Kidney epithelial cell (primary cell): ENCODE results near the gene CHST11. TPM values are rescaled to one million over a fixed set of nuclear protein-coding genes. Genes with fewer than 3 reads are reported as not detected.

Experiments used
- DNase-seq: peaks from one replicate; pipeline ENCODE4 v3.0.0-alpha.2; 2010; ENCODE audit warnings: low read depth
- H3K27me3 ChIP-seq: 2 replicates; pipeline ENCODE4 v1.6.0; 2011; ENCODE audit warnings: low read length; ENCODE audit not compliant: control insufficient read depth, insufficient read depth
- H3K36me3 ChIP-seq: 2 replicates; pipeline ENCODE4 v1.5.1; 2011; ENCODE audit warnings: low read length; ENCODE audit not compliant: control insufficient read depth, insufficient read depth
- H3K4me3 ChIP-seq: 2 replicates; pipeline ENCODE4 v1.5.1; 2011; ENCODE audit warnings: low read depth, mild to moderate bottlenecking, control low read depth, low read length
- total RNA-seq: library from RNA; depleted of rRNA; stranded (reverse); fragments of >200 nt; gene quantifications from 2 replicates; pipeline ENCODE4 v1.2.3, GENCODE V29; 2015
- TF ChIP-seq, protein P1 (sequence below): IDR thresholded peaks from 2 replicates; pipeline ENCODE4 v1.5.1; 2011; ENCODE audit warnings: mild to moderate bottlenecking, moderate library complexity, low read length, control low read depth, inconsistent platforms; ENCODE audit not compliant: insufficient read depth, poor library complexity, severe bottlenecking

CHST11 gene
- total RNA-seq, 1 donor from 2014 or later: 32.6 TPM

DNA sequence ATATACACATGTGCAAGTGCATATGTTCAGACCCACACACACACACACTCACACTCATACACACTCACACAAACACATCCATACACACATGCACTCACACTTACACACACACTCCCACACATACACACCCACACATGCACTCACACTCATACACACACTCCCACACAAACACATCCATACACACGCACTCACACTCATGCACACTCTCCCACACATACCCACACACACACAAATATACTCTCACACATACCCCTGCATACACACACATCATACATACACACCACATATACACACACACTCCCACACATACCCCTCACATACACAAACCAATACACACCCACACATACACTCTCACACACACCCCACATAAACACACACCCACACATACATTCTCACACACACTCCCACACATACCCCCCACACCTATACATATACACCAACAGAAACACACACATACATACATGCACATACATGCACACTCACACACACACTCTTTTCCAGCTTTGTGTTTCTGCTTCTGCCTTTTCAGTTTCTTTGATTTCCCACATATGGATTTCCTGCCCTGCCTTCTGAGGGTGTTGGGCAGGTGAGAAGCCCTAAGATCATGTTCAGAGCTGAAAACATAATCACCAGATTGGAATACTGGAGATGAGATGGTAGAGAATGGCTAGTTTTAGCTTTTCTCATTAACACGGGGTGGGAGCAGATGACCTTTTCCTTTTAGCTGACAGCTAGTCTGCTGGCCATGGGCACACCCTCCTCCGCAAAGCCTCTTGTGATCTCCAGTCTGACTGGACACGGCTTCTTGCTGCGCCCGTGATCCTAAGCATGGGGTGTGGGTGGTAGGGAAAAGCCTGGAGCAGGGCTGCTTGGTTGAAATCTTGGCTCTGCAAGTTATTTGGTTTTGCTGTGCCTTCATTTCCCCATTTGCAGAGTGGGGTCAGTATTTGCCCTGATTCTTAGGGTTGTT lies 214.0 kb downstream of the CHST11 start:
- DNase-seq: no peak
- no peak overlapping the region for H3K4me3 ChIP-seq
- TF ChIP-seq, protein P1, sequence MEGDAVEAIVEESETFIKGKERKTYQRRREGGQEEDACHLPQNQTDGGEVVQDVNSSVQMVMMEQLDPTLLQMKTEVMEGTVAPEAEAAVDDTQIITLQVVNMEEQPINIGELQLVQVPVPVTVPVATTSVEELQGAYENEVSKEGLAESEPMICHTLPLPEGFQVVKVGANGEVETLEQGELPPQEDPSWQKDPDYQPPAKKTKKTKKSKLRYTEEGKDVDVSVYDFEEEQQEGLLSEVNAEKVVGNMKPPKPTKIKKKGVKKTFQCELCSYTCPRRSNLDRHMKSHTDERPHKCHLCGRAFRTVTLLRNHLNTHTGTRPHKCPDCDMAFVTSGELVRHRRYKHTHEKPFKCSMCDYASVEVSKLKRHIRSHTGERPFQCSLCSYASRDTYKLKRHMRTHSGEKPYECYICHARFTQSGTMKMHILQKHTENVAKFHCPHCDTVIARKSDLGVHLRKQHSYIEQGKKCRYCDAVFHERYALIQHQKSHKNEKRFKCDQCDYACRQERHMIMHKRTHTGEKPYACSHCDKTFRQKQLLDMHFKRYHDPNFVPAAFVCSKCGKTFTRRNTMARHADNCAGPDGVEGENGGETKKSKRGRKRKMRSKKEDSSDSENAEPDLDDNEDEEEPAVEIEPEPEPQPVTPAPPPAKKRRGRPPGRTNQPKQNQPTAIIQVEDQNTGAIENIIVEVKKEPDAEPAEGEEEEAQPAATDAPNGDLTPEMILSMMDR: no peak
- no peaks in the 10 kb centered on the region for H3K36me3 ChIP-seq
- no peaks in the 10 kb centered on the region for H3K27me3 ChIP-seq

DNA sequence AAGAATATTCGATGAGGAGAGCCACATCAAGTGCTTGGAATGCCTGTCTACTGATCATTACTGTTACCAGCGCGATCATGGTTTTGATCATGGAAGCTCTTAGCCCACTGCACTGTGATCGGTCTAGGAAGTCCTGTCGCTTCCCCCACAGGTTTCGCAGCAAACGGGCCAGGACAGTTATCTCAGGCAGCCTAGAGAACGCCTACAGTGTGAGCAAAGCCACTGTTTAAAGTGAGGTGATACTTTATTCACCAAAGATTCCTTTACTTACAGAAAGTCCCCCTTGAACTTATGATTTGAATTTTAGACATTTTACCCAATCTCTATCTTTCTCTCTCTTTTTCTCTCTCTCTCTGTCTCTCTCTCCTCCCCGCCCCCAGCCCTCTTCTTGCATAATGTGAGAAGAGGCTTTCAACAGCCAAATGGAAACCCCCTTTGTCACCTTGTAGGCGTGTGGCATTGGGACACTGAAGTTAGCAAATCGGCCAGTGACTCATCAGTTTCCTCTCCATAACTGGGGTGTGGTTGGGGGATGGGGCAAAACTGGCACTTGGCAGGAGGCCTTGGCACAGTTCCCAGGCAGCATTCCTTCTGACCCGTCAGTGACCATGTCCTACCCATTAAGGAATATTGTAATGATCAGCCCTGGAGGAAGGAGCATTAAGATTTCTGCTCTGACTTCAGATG lies 214.8 kb downstream of the CHST11 start:
- TF ChIP-seq, protein P1: no peak
- Histone ChIP-seq H3K4me3 (no peak overlapping the region), H3K27me3 (no peaks in the 10 kb centered on the region), H3K36me3 (no peaks in the 10 kb centered on the region)
- peak; percentile 96 for DNase-seq

DNA sequence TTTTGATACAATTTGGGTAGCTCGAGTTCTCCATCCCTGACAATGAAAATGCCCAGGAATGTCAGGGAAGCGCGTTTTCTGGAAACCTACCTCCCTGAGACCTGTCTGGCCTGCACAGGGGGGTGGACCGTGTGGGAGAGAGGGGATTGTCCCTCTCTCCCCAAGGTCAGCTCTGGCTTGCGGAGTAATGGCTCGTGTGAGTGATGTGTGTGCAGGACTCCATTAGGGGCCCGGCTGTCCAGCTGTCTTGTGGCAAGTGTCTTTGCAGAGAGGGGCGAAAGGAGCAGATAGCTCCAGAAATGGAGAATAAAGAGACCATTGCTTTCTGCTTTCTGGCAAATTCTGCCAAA lies 215.3 kb downstream of the CHST11 start:
- Histone ChIP-seq H3K4me3 (no peak overlapping the region), H3K36me3 (no peaks in the 10 kb centered on the region), H3K27me3 (no peaks in the 10 kb centered on the region)
- no peak for DNase-seq
- TF ChIP-seq, protein P1: no peak

- Histone ChIP-seq H3K36me3 (no peaks in the 10 kb centered on the region), H3K4me3 (no peak overlapping the region), H3K27me3 (no peaks in the 10 kb centered on the region)
- DNase-seq: peak; percentile 83
- TF ChIP-seq, protein P1: no peak
Measured at GRCh38 chr12:104672501-104673265, 215.9 kb downstream of the CHST11 start.

DNA sequence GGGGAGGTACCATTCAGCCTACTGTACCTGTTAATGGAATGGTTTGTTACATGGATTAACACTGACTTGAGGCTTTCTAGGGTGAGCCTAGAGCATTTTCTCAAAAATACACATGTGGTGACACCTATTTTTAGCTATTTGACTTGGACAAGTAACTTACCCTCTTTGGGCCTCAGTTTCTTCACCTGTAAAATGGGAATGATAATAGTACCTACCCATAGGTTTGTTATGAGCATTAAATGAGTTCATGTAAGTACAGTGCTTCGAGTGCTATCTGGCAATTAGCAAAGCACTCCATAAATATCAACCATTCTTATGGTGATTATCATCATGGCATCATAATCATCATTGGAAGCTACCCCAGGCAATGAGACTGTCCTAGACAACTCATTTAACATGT lies 216.5 kb downstream of the CHST11 start:
- DNase-seq: no peak
- Histone ChIP-seq H3K36me3 (no peaks in the 10 kb centered on the region), H3K4me3 (no peak overlapping the region), H3K27me3 (no peaks in the 10 kb centered on the region)
- TF ChIP-seq, protein P1: no peak
